Measurements from ENCODE around the gene TPR.

TPR gene

DNA sequence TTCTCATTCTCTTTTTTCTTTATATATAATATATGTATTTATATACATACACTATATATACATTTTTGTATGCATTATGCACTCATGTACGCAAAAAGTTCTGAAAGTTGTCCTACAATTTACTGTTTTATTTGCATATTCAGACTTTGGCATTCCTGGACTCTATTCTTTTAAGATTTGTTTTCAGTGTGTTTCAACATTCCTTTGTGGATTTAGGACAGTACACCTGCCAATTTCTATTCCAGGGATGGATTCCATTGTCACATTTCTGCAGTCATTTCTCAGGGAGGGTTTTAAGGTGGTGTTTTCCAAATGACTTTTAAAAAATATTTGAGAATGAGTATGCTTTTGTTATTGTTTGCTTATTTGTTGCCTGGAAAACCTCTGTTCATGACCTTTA lies 76.2 kb downstream of the TPR start:
- Histone ChIP-seq H3K4me3 (no peak overlapping the region), H3K4me1 (no peaks in the 10 kb centered on the region), H3K27ac (no peak overlapping the region), H3K27me3 (no peaks in the 10 kb centered on the region), H3K9ac (no peak overlapping the region), H3K36me3 (no peaks in the 10 kb centered on the region), H3K9me3 (replicated peaks in 1 of 11) (no peaks in the 10 kb centered on the region), H3K4me2 (no peak overlapping the region), H4K20me1 (no peaks in the 10 kb centered on the region)
- TF ChIP-seq Cebpa-rat (IDR thresholded peaks at IDR 0.05) = no peak

DNA sequence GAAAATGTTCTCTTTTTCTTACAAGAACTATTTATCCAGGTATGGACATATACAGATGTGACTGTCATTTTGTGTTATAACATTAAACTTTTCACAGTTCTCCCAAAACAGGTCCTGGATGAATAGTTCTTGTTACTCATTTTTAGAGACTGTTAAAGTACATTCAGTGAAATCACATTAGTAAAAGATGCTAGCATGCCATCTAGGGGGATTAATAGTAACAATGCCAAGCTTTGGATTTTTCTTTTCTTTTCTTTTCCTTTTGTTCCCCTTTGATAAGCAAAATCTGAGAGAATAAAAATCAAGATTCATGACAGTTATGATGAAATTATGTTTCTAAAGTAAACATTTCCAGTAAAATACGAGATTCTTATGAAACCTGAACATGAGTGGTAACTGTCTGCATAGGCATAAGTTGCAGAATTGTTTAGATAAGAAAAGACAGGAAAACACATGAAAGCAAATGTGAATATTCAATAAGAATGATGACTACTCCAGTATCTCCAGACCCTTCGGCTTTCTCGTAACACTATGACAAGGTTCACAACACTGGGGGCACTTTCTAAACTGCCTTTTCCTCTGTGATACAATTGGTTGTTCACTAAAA lies 77.5 kb downstream of the TPR start:
- Histone ChIP-seq H3K9ac (no peak overlapping the region), H3K4me2 (no peak overlapping the region), H3K36me3 (no peaks in the 10 kb centered on the region), H3K27ac (no peak overlapping the region), H3K4me1 (no peaks in the 10 kb centered on the region), H3K27me3 (no peaks in the 10 kb centered on the region), H4K20me1 (no peaks in the 10 kb centered on the region), H3K4me3 (no peak overlapping the region), H3K9me3 (replicated peaks in 1 of 11) (no peaks in the 10 kb centered on the region)
- no peak for TF ChIP-seq Cebpa-rat (IDR thresholded peaks at IDR 0.05)

DNA sequence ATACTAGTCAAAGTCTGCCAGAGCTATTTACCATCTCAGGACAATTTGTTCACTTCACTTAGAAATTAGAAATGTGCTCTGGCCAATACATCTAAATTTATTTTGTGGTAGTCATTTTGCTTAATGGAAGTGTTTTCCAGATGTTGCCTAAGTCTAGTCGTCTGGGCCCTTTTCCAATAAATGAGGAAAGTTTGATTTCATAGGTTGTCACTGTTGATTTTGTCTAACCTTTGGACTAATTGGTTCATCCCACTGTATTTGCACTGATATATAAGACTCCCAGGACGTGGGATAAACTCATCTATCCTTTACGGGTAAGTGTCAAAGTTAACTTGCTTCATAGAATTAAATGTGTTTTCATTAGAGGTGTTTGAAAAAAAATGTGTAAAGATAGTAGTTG lies 79.1 kb downstream of the TPR start, which contains the start of gene PRG4:
PRG4 (plus strand) TSS at position 300 of the 400 bp plus-strand sequence.
- Histone ChIP-seq H3K36me3 (no peaks in the 10 kb centered on the region), H3K9me3 (replicated peaks in 1 of 11) (no peaks in the 10 kb centered on the region), H3K27ac (no peak within 1 kb of the TSS), H3K9ac (no peak within 1 kb of the TSS), H3K4me3 (no peak within 1 kb of the TSS), H4K20me1 (no peaks in the 10 kb centered on the region), H3K4me2 (no peak within 1 kb of the TSS), H3K27me3 (no peaks in the 10 kb centered on the region), H3K4me1 (no peaks in the 10 kb centered on the region)
- TF ChIP-seq Cebpa-rat (IDR thresholded peaks at IDR 0.05) = no peak

DNA sequence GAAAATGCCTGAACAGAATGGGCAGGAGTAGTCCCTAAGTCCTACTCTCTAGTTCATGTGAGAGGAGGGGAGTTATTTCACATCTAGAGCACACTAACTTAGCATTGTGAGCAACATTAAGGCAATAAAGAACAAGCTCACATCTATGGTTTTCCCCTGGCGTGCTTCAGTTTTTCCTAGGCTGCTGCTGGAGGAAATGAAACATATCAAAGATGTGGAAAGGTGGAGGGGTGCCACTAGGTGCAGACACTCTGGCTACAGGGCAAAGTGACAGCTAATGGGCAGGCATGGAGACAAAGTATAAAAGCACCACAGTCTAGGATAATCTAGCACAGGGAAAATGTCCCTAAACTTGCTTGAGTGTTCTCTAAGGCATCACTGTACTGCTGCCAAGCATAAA lies 82.2 kb downstream of the TPR start:
- Histone ChIP-seq H3K27ac (no peak overlapping the region), H4K20me1 (no peaks in the 10 kb centered on the region), H3K9ac (no peak overlapping the region), H3K27me3 (no peaks in the 10 kb centered on the region), H3K4me1 (no peaks in the 10 kb centered on the region), H3K4me3 (no peak overlapping the region), H3K9me3 (replicated peaks in 1 of 11) (no peaks in the 10 kb centered on the region), H3K4me2 (no peak overlapping the region), H3K36me3 (no peaks in the 10 kb centered on the region)
- no peak for TF ChIP-seq Cebpa-rat (IDR thresholded peaks at IDR 0.05)

DNA sequence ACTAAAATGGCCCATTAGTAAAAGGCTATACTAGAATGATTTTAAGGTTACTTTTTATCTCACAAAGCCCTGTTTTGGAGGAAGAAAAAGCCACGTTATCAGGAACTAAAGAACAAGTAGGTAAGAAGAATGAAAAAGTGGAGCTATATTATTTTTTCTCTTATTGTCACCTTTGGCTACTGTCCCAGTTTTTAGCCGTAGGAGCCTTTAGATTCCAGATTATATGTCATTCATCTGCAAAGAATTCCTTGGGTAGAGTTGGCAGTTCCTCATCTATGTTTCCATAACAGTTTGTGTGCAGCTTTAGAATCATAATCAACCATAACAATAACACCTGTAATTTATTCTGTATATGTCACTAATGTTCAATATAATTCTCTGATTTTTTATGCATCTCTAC lies 83.8 kb downstream of the TPR start:
- Histone ChIP-seq H3K36me3 (no peaks in the 10 kb centered on the region), H3K9ac (no peak overlapping the region)

DNA sequence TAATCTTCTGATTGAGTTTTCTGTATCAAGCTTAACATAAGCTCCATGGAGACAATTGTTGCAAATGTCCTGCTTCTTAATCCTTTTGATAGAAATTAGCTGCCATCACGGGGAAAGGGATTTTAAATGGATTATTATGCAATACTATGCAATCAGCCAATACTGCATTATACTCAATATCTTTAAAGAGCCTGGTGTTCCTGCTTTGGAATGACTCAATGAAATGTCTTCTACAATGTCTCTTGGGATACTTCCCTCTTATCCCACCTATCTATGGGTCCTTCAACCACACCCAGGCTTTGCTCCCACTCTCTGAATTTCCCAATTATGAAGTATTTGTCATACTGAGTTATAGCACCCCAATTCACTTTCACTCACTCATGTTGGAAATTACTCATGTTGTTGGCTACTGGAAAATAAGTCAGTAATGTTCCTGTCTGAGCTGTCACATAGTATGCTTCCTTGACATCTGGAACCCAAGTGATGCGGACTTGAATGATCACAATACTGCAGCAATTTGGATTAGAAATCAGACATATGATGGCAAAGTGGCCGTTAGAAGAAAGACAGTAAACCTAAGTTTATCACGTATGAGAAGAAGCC lies 85.0 kb downstream of the TPR start:
- no peak; a peak in 1 of 22 replicates for TF ChIP-seq Cebpa-rat (IDR thresholded peaks at IDR 0.05)
- H3K4me2 ChIP-seq = no peak overlapping the region
- no peak overlapping the region for H3K9ac ChIP-seq
- H3K4me3 ChIP-seq = no peak overlapping the region
- no peaks in the 10 kb centered on the region for H3K4me1 ChIP-seq
- H3K9me3 ChIP-seq (replicated peaks in 1 of 11) = no peaks in the 10 kb centered on the region
- H3K27ac ChIP-seq = no peak overlapping the region
- no peaks in the 10 kb centered on the region for H4K20me1 ChIP-seq
- H3K27me3 ChIP-seq = no peaks in the 10 kb centered on the region
- no peaks in the 10 kb centered on the region for H3K36me3 ChIP-seq

More for the DNA sequence above, 83.8 kb downstream of the TPR start:
- no peak overlapping the region for H3K4me2 ChIP-seq
- H3K27me3 ChIP-seq = no peaks in the 10 kb centered on the region
- H3K4me3 ChIP-seq = no peak overlapping the region
- TF ChIP-seq Cebpa-rat (IDR thresholded peaks at IDR 0.05) = no peak
- H4K20me1 ChIP-seq = no peaks in the 10 kb centered on the region
- no peaks in the 10 kb centered on the region for H3K4me1 ChIP-seq
- H3K9me3 ChIP-seq (replicated peaks in 1 of 11) = no peaks in the 10 kb centered on the region
- H3K27ac ChIP-seq = no peak overlapping the region

DNA sequence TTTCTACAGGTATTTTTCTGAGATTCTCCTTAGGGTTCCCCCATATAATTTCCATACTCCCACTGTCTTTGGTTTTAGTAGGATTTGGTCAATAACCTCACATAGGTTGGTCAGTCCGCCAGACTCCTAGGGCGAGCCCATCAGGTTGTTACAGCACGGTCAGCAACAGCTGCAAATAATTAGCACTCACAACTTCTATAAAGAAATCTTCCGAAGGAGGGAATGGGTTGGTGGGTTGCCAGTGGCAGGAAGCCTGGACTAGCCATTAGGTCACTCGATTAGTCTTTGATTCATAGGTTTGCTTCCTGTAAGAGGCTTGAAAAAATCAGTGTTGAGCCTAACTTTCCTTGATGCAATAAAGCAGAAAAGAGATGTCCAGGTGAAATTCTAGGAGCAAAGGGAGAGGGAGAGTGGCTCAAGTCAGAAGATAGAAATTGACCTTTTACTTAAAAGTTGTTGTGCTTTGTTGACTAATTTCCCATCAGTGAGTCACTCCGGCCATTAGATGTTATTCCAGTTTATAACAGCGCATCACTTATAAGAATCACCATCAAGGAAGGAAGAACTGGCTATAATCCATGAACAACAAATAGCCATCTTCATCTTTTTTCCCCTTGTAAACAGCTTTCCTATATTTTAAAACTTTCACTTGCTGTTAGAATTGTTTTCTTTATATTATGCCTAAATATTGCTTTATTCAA lies 88.3 kb downstream of the TPR start:
- H3K36me3 ChIP-seq = no peaks in the 10 kb centered on the region
- H3K4me3 ChIP-seq = no peak overlapping the region
- TF ChIP-seq Cebpa-rat (IDR thresholded peaks at IDR 0.05) = no peak
- H3K9ac ChIP-seq = no peak overlapping the region
- no peaks in the 10 kb centered on the region for H4K20me1 ChIP-seq
- no peak overlapping the region for H3K4me2 ChIP-seq
- no peaks in the 10 kb centered on the region for H3K9me3 ChIP-seq (replicated peaks in 1 of 11)
- no peak overlapping the region for H3K27ac ChIP-seq
- H3K27me3 ChIP-seq = no peaks in the 10 kb centered on the region
- H3K4me1 ChIP-seq = no peaks in the 10 kb centered on the region

DNA sequence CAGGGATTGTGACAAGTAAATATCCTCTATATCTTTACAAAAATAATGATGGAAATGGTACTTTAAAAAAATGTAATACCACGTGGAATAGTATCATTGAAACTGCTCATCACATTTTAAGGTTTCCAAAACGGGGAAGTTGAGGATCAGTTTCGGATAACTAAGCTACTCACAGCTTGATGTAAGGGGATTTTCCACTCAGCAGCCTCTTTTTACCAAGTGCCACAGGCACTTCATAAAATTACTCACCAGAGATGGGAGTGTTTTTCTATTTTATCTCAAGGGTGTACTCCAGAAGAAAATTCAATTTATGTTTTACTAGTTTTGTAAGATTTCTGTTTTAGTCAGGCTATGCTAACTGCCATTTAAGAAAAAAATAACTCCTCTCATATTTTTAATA lies 91.7 kb downstream of the TPR start:
- no peak overlapping the region for H3K9ac ChIP-seq
- no peak for TF ChIP-seq Cebpa-rat (IDR thresholded peaks at IDR 0.05)
- H3K36me3 ChIP-seq = no peaks in the 10 kb centered on the region
- H3K9me3 ChIP-seq (replicated peaks in 1 of 11) = no peaks in the 10 kb centered on the region
- H3K4me1 ChIP-seq = peaks cover 0 to 4% (median 0%) of the 10 kb centered on the region in 10 experiments; a peak in 1 of 20 replicates
- H3K27me3 ChIP-seq = no peaks in the 10 kb centered on the region
- no peaks in the 10 kb centered on the region for H4K20me1 ChIP-seq
- no peak overlapping the region for H3K4me2 ChIP-seq
- H3K27ac ChIP-seq = no peak overlapping the region
- no peak overlapping the region for H3K4me3 ChIP-seq

DNA sequence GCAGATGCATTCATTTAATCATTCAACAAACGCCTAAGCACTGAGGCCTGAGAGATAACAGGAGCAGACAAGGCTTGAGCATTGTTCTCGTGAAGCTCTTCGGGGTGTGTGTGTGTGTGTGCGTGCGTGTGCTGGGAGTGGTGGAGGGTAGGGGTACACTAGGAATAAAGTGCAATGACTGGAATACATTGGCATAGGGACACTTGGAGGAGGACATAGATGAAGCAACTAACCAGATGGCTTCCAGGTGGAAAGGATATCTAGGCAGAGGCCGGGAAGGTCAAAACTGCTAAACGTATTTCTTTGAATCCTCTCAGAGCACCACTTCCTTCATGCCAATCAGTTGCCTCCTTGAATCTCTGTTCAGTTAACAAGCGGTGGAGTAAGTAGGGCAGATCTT lies 92.6 kb downstream of the TPR start:
- no peak overlapping the region for H3K4me2 ChIP-seq
- H3K27me3 ChIP-seq = no peaks in the 10 kb centered on the region
- H3K27ac ChIP-seq = no peak overlapping the region
- no peak for TF ChIP-seq Cebpa-rat (IDR thresholded peaks at IDR 0.05)
- H3K36me3 ChIP-seq = no peaks in the 10 kb centered on the region
- no peaks in the 10 kb centered on the region for H3K9me3 ChIP-seq (replicated peaks in 1 of 11)
- peaks cover 0 to 4% (median 0%) of the 10 kb centered on the region in 10 experiments; a peak in 1 of 20 replicates for H3K4me1 ChIP-seq
- no peak overlapping the region for H3K9ac ChIP-seq
- H3K4me3 ChIP-seq = no peak overlapping the region
- H4K20me1 ChIP-seq = no peaks in the 10 kb centered on the region

DNA sequence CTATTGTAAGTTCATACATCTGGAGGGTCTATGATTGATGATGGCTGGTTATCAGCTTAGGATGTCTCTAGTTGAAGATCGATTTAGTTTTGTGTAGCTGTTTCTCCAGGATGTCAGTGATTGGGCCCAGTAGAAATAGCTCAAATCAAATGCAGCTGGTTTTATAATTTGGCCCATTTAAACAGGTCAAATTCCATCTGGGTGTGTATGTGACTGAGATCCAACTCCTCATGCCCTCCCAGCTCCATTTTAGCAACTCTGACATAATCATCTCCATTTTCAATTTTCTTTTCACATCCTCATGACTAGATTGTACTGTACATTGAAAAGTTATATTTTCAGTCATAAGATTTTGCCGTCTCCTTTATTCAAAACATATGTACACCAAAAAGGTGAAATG lies 99.2 kb downstream of the TPR start:
- Histone ChIP-seq H3K4me3 (no peak overlapping the region), H3K4me1 (peaks cover 0 to 4% (median 0%) of the 10 kb centered on the region in 10 experiments; a peak in 1 of 20 replicates), H3K4me2 (no peak overlapping the region), H4K20me1 (no peaks in the 10 kb centered on the region), H3K27ac (no peak overlapping the region), H3K9ac (no peak overlapping the region), H3K9me3 (replicated peaks in 1 of 11) (no peaks in the 10 kb centered on the region), H3K27me3 (no peaks in the 10 kb centered on the region), H3K36me3 (no peaks in the 10 kb centered on the region)
- no peak for TF ChIP-seq Cebpa-rat (IDR thresholded peaks at IDR 0.05)
